GM12865 (cell line): ENCODE data around the gene TMOD1.
"Not testable (repeated sequence)": the region's sequence is repeated elsewhere in the genome, so short reads cannot be mapped to it uniquely, and the experiment has no call there.

ENCODE experiments used
- DNase-seq: peaks from one replicate; pipeline ENCODE4 v3.0.0; 2010; ENCODE audit warnings: low read depth
- H3K4me3 ChIP-seq: 2 replicates; pipeline ENCODE4 v1.5.1; 2011; ENCODE audit warnings: mild to moderate bottlenecking, low read depth, low read length, control low read depth
- CTCF ChIP-seq: IDR thresholded peaks from 2 replicates; pipeline ENCODE4 v1.5.1; 2011; ENCODE audit warnings: low read length, control low read depth, low read depth, inconsistent platforms; ENCODE audit not compliant: insufficient read depth; ENCODE audit errors: missing control alignments

Gene TMOD1

GRCh38 chr9:97480174-97480573 lies 21.3 kb upstream of the TMOD1 start:
- no peak overlapping the region for H3K4me3 ChIP-seq
- no peak for TF ChIP-seq CTCF
- no peak for DNase-seq

GRCh38 chr9:97480749-97481148 lies 20.7 kb upstream of the TMOD1 start:
- no peak overlapping the region for H3K4me3 ChIP-seq
- DNase-seq = no peak
- no peak for TF ChIP-seq CTCF

- TF ChIP-seq CTCF = no peak
- no peak overlapping the region for H3K4me3 ChIP-seq
- DNase-seq = no peak
These were observed 17.3 kb upstream of the TMOD1 start for GRCh38 chr9:97484134-97484533.

GRCh38 chr9:97487107-97487506 lies 14.4 kb upstream of the TMOD1 start:
- no peak overlapping the region for H3K4me3 ChIP-seq
- no peak for TF ChIP-seq CTCF
- no peak for DNase-seq

- DNase-seq = no peak
- no peak overlapping the region for H3K4me3 ChIP-seq
- TF ChIP-seq CTCF = no peak
These were observed 13.6 kb upstream of the TMOD1 start for GRCh38 chr9:97487861-97488260.

GRCh38 chr9:97491216-97491999 lies 10.1 kb upstream of the TMOD1 start:
- no peak overlapping the region for H3K4me3 ChIP-seq
- no peak for TF ChIP-seq CTCF
- DNase-seq = no peak

- DNase-seq, H3K4me3 ChIP-seq: not testable (repeated sequence)
These were observed 3.7 kb upstream of the TMOD1 start for GRCh38 chr9:97497558-97498375.

GRCh38 chr9:97498846-97499245 lies 2.6 kb upstream of the TMOD1 start:
- not testable (repeated sequence) for H3K4me3 ChIP-seq, DNase-seq
